Stimulated activated CD4-positive, alpha-beta T cell treated with anti-CD3 and anti-CD28 coated beads, Interleukin-15, amount 100 ng/mL, for 1 hour (primary cell): Measurements from ENCODE around the gene ARHGAP8.

Experiments
- DNase-seq, 2 donors: peaks; one replicate each; pipeline ENCODE4 v3.0.0-alpha.2; 2020; ENCODE audit warnings: low read depth in 1 of 2, low spot score in 1 of 2

Gene ARHGAP8

GRCh38 chr22:44752285-44753188 lies at the start of gene ARHGAP8:
ARHGAP8 (plus strand) TSS chr22:44752575; CDS start chr22:44786528, 33,953 bp downstream.
- DNase-seq: no peak

GRCh38 chr22:44703255-44703870 lies 49.0 kb upstream of the ARHGAP8 start:
- no peak for DNase-seq

GRCh38 chr22:44704159-44705021 lies 48.0 kb upstream of the ARHGAP8 start:
- DNase-seq: no peak

GRCh38 chr22:44705022-44705297 lies 47.4 kb upstream of the ARHGAP8 start:
- DNase-seq: no peak

GRCh38 chr22:44706488-44706887 lies 45.9 kb upstream of the ARHGAP8 start:
- no peak for DNase-seq

- DNase-seq: no peak
These were observed 45.2 kb upstream of the ARHGAP8 start for GRCh38 chr22:44707178-44707577.

- no peak for DNase-seq
These were observed 44.6 kb upstream of the ARHGAP8 start for GRCh38 chr22:44707752-44708151.

- DNase-seq: no peak
These were observed 42.4 kb upstream of the ARHGAP8 start for GRCh38 chr22:44709881-44710392.

- no peak for DNase-seq
These were observed 41.7 kb upstream of the ARHGAP8 start for GRCh38 chr22:44710474-44711240.

GRCh38 chr22:44711241-44711560 lies 41.2 kb upstream of the ARHGAP8 start:
- no peak for DNase-seq

- DNase-seq: no peak
These were observed 40.5 kb upstream of the ARHGAP8 start for GRCh38 chr22:44711690-44712555.

GRCh38 chr22:44712962-44713361 lies 39.4 kb upstream of the ARHGAP8 start:
- no peak for DNase-seq

- no peak for DNase-seq
These were observed 37.5 kb upstream of the ARHGAP8 start for GRCh38 chr22:44714703-44715350.

- no peak for DNase-seq
These were observed 34.0 kb upstream of the ARHGAP8 start for GRCh38 chr22:44718418-44718817.

- no peak for DNase-seq
These were observed 32.6 kb upstream of the ARHGAP8 start for GRCh38 chr22:44719586-44720368.

- DNase-seq: no peak
These were observed 31.2 kb upstream of the ARHGAP8 start for GRCh38 chr22:44721213-44721612.

GRCh38 chr22:44722611-44723010 lies 29.8 kb upstream of the ARHGAP8 start:
- no peak for DNase-seq

- DNase-seq: no peak
These were observed 28.6 kb upstream of the ARHGAP8 start for GRCh38 chr22:44723801-44724200.

GRCh38 chr22:44724416-44724815 lies 28.0 kb upstream of the ARHGAP8 start:
- DNase-seq: no peak
